ENCODE results near the gene CLIC4. TPM values are rescaled to one million over a fixed set of nuclear protein-coding genes. Genes with fewer than 3 reads are reported as not detected.

CLIC4 gene
- total RNA-seq, 1 donor from 2014 or later = 123 TPM

DNA sequence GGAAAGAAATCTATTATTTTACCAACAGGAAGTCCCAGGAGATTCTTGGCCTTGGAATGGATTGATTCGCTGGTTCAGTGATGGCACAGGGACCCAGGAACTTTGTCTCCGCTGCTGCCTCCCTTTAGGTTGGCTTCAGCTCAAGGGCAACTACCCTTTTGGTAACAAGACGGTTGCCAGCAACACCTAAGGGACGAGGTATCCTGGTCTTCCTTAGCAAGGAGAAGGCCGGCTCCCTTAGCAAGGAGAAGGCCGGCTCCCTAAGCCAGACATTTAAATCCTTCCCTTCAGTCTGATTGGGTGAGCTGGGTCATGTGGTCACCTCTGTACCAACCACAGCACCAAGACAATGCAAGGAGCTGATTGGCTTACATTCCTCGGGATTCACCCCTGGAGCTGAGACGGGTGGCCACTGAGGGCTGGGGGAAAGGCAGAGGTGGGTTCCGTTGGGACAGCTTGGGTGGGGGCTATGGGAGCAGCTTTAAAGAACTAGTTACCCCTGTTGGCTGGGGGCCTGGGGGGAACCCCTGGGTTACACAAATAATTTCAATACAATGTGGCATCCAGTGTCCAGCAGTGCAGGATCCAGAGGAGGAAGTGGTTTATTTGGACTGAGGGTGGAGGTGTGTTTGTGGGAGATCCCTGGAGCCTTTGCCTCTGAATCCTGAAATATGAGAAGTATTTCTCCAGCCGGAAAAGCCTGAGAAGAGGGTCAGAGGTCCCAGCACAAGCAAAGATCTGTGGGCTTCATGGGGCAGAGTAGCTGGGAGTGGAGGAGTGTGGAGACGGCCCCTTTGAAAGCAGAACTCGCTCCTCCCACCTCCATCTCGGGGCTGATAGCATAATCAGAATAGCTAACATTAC lies 20.7 kb upstream of the CLIC4 start:
- H3K4me1 Mint-ChIP-seq = peaks cover 36% of the 10 kb centered on the region
- no peaks in the 10 kb centered on the region for H3K27me3 Mint-ChIP-seq (ENCODE audit: low read depth)
- peak; percentile 46 for DNase-seq (ENCODE audit: low read depth, low spot score)
- no peaks in the 10 kb centered on the region for H3K36me3 Mint-ChIP-seq (ENCODE audit: low read depth)
- peak overlapping the region; percentile 64 for H3K4me3 Mint-ChIP-seq
- H3K9me3 Mint-ChIP-seq = peaks cover 5% of the 10 kb centered on the region
- no peak for TF ChIP-seq CTCF (conservative IDR thresholded peaks at IDR 0.05)
- H3K27ac Mint-ChIP-seq (ENCODE audit: unreplicated experiment) = peak overlapping the region; percentile 94

GRCh38 chr1:24725209-24725651 lies 20.0 kb upstream of the CLIC4 start:
- Mint-ChIP-seq H3K27ac (ENCODE audit: unreplicated experiment) (peak overlapping the region; percentile 94), H3K36me3 (ENCODE audit: low read depth) (no peaks in the 10 kb centered on the region), H3K27me3 (ENCODE audit: low read depth) (no peaks in the 10 kb centered on the region), H3K4me1 (peaks cover 36% of the 10 kb centered on the region), H3K4me3 (peak overlapping the region; percentile 64), H3K9me3 (peaks cover 5% of the 10 kb centered on the region)
- no peak for TF ChIP-seq CTCF (conservative IDR thresholded peaks at IDR 0.05)
- DNase-seq (ENCODE audit: low read depth, low spot score) = peak; percentile 29

DNA sequence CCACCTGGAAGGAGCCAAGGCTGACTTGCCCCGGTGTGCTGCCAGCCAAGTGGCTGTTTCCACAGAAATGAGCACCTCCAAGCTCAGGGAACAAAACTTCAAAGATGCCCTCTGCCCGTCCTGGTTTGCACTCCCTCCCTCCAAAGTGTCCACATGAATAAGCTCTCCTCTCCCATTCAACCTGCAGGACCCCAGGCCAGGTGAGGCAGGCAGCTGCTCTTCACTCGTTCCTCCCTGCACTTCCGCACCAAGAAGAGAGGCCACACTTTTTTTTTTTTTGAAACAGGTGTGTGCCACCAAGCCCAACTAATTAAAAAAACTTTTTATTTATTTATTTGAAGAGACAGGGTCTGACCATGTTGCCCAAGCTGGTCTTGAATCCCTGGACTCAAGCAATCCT lies 18.5 kb upstream of the CLIC4 start:
- no peak for TF ChIP-seq CTCF (conservative IDR thresholded peaks at IDR 0.05)
- Mint-ChIP-seq H3K36me3 (ENCODE audit: low read depth) (no peaks in the 10 kb centered on the region), H3K27ac (ENCODE audit: unreplicated experiment) (peak overlapping the region; percentile 83), H3K4me3 (no peak overlapping the region), H3K4me1 (peaks cover 45% of the 10 kb centered on the region), H3K27me3 (ENCODE audit: low read depth) (no peaks in the 10 kb centered on the region), H3K9me3 (peaks cover 5% of the 10 kb centered on the region)
- DNase-seq (ENCODE audit: low read depth, low spot score) = no peak

GRCh38 chr1:24727501-24728216 lies 17.6 kb upstream of the CLIC4 start:
- no peaks in the 10 kb centered on the region for H3K36me3 Mint-ChIP-seq (ENCODE audit: low read depth)
- no peak overlapping the region for H3K27ac Mint-ChIP-seq (ENCODE audit: unreplicated experiment)
- H3K4me1 Mint-ChIP-seq = peaks cover 50% of the 10 kb centered on the region
- no peak overlapping the region for H3K4me3 Mint-ChIP-seq
- H3K9me3 Mint-ChIP-seq = no peaks in the 10 kb centered on the region
- DNase-seq (ENCODE audit: low read depth, low spot score) = no peak
- no peaks in the 10 kb centered on the region for H3K27me3 Mint-ChIP-seq (ENCODE audit: low read depth)
- no peak for TF ChIP-seq CTCF (conservative IDR thresholded peaks at IDR 0.05)

- DNase-seq (ENCODE audit: low read depth, low spot score) = no peak
- peaks cover 50% of the 10 kb centered on the region for H3K4me1 Mint-ChIP-seq
- no peak overlapping the region for H3K4me3 Mint-ChIP-seq
- no peaks in the 10 kb centered on the region for H3K36me3 Mint-ChIP-seq (ENCODE audit: low read depth)
- no peak for TF ChIP-seq CTCF (conservative IDR thresholded peaks at IDR 0.05)
- no peak overlapping the region for H3K27ac Mint-ChIP-seq (ENCODE audit: unreplicated experiment)
- no peaks in the 10 kb centered on the region for H3K27me3 Mint-ChIP-seq (ENCODE audit: low read depth)
- H3K9me3 Mint-ChIP-seq = no peaks in the 10 kb centered on the region
Observed at GRCh38 chr1:24728982-24729381, 16.3 kb upstream of the CLIC4 start.

Measured in neural crest cell (in vitro differentiated cells).